NCI-H82 treated with DMSO at 0.1 percent for 48 hours (cell line): ENCODE measurements around the gene LRP2BP.
"Not testable (repeated sequence)": the region's sequence is repeated elsewhere in the genome, so short reads cannot be mapped to it uniquely, and the experiment has no call there.

Source experiments
- DNase-seq: peaks from one replicate; lab custom pipeline; 2025; ENCODE audit not compliant: unreplicated experiment; lab: John Stamatoyannopoulos, UW

Gene LRP2BP

GRCh38 chr4:185329879-185330510, 65.7 kb downstream of the LRP2BP start:
- not testable (repeated sequence) for DNase-seq

- no peak for DNase-seq
Measured at GRCh38 chr4:185328586-185328985, 67.1 kb downstream of the LRP2BP start.

- not testable (repeated sequence) for DNase-seq
Measured at GRCh38 chr4:185325721-185326120, 70.0 kb downstream of the LRP2BP start.

- DNase-seq = not testable (repeated sequence)
Measured at GRCh38 chr4:185324361-185324760, 71.4 kb downstream of the LRP2BP start.

GRCh38 chr4:185323606-185324005, 72.1 kb downstream of the LRP2BP start:
- DNase-seq = no peak

GRCh38 chr4:185322803-185323202, 72.9 kb downstream of the LRP2BP start:
- DNase-seq = no peak

- DNase-seq = no peak
Measured at GRCh38 chr4:185318679-185319078, 77.0 kb downstream of the LRP2BP start.

GRCh38 chr4:185317880-185318279, 77.8 kb downstream of the LRP2BP start:
- no peak for DNase-seq

GRCh38 chr4:185317462-185317861, 78.3 kb downstream of the LRP2BP start:
- not testable (repeated sequence) for DNase-seq
